ENCODE data around the gene POMP. TPM values are rescaled to one million over a fixed set of nuclear protein-coding genes. Genes with fewer than 3 reads are reported as not detected.

Gene POMP
- total and polyA plus RNA-seq, 2 of the 4 experiments (the other 2 are of a cell fraction), result 60.2 to 68.4 TPM

- no peaks in the 10 kb centered on the region for H3K9me3 ChIP-seq (ENCODE audit: control insufficient read depth, insufficient read depth, low read length)
- ChIA-PET CTCF (interaction anchor here (1.4 kb wide), 1 partner anchor 17 kb away, joined by 3 read pairs; no protein-coding TSS in a partner anchor), POLR2A (ENCODE audit: unreplicated experiment) (no interaction called here)
- no peak overlapping the region for H3K4me2 ChIP-seq (ENCODE audit: low read depth, low read length)
- in situ Hi-C loops (cut with MboI; ENCODE audit: low sequenced_read_pairs) (no loop called here), intact Hi-C loops (cut with micrococcal nuclease) (no loop called here), dilution Hi-C loops (cut with HindIII; ENCODE audit: low sequenced_read_pairs, unreplicated experiment) (no loop called here)
- TF ChIP-seq CEBPB (IDR thresholded peaks at IDR 0.05; ENCODE audit: low read depth, low read length) (no peak), NFE2L2 (IDR thresholded peaks at IDR 0.05; ENCODE audit: low read depth, low read length) (no peak), MXI1 (IDR thresholded peaks at IDR 0.05; ENCODE audit: borderline replicate concordance, low read depth, low read length) (no peak), RAD21 (IDR thresholded peaks at IDR 0.05; ENCODE audit: low read length) (no peak), POLR2A (IDR thresholded peaks at IDR 0.05; ENCODE audit: low read depth, low read length) (no peak), RCOR1 (IDR thresholded peaks at IDR 0.05; ENCODE audit: insufficient replicate concordance, low read length) (no peak), BHLHE40 (IDR thresholded peaks at IDR 0.05; ENCODE audit: low read depth, low read length) (no peak), FOS (IDR thresholded peaks at IDR 0.05; ENCODE audit: low read depth, low read length) (no peak), CHD1 (IDR thresholded peaks at IDR 0.05; ENCODE audit: low read depth, low read length) (no peak), ELK1 (IDR thresholded peaks at IDR 0.05; ENCODE audit: borderline replicate concordance, low read depth, low read length) (no peak)
- TF ChIP-seq, protein P1, sequence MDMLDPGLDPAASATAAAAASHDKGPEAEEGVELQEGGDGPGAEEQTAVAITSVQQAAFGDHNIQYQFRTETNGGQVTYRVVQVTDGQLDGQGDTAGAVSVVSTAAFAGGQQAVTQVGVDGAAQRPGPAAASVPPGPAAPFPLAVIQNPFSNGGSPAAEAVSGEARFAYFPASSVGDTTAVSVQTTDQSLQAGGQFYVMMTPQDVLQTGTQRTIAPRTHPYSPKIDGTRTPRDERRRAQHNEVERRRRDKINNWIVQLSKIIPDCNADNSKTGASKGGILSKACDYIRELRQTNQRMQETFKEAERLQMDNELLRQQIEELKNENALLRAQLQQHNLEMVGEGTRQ (IDR thresholded peaks at IDR 0.05; ENCODE audit: low read depth, low read length), result no peak
- H3K4me1 ChIP-seq (ENCODE audit: control insufficient read depth, insufficient read depth, low read length), result peaks cover 2% of the 10 kb centered on the region; the same call in 1 of the 2 replicates
- H2AK9ac ChIP-seq (replicated peaks; ENCODE audit: low read depth, low read length, poor library complexity), result peak overlapping the region; percentile 14
- peak overlapping the region; percentile 18; the same call in 1 of the 2 replicates for H3K23ac ChIP-seq (ENCODE audit: low read depth, low read length)
- no TSS peak for BruUV-seq (replicated peaks)
- peak overlapping the region; percentile 90 for H2BK20ac ChIP-seq (ENCODE audit: low read depth, low read length)
- no peak for ATAC-seq (ENCODE audit: low read depth)
- H3K9me1 ChIP-seq (ENCODE audit: insufficient read depth, low read length), result 0 out of 2 replicates have a peak, but pooled peaks cover 11% of the 10 kb centered on the region
- H3K4me3 ChIP-seq (ENCODE audit: insufficient read depth, low read depth, low read length), result no peak overlapping the region
- H3K18ac ChIP-seq (ENCODE audit: low read depth, low read length), result peak overlapping the region; percentile 20; the same call in 1 of the 2 replicates
- H2AFZ ChIP-seq (replicated peaks; ENCODE audit: low read length, poor library complexity), result no peak overlapping the region
- H2AK5ac ChIP-seq (ENCODE audit: low read depth, low read length), result peak overlapping the region; percentile 98; the same call in 1 of the 2 replicates
- no peaks in the 10 kb centered on the region for H4K20me1 ChIP-seq (ENCODE audit: insufficient read depth, low read length)
- no CpG with 5 or more reads among the region's 7 CpGs for WGBS, 2 experiments (ENCODE audit: extremely low coverage in 2 of 2, insufficient read length in 1 of 2)
- H4K8ac ChIP-seq (ENCODE audit: low read depth in 2 of 2, low read length in 2 of 2), result peak overlapping the region; percentile 33 to 58; a peak in 3 of 4 replicates
- H2BK15ac ChIP-seq (ENCODE audit: low read depth, low read length), result peak overlapping the region; percentile 98; the same call in 2 of the 3 replicates
- H3K36me3 ChIP-seq (ENCODE audit: control insufficient read depth, insufficient read depth, low read length), result no peaks in the 10 kb centered on the region
- no peaks in the 10 kb centered on the region for H3K79me1 ChIP-seq (ENCODE audit: low read depth in 1 of 2, low read length in 2 of 2)
- H3K9ac ChIP-seq (ENCODE audit: low read depth, low read length), result no peak overlapping the region
- no peaks in the 10 kb centered on the region for H3K27me3 ChIP-seq (ENCODE audit: control insufficient read depth, insufficient read depth, low read length)
- H4K91ac ChIP-seq (ENCODE audit: insufficient read depth, low read depth, low read length), result peak overlapping the region; percentile 91; the same call in 1 of the 2 replicates
- no peak overlapping the region for H4K5ac ChIP-seq (ENCODE audit: low read depth, low read length)
- H3K56ac ChIP-seq (ENCODE audit: extremely low read depth, insufficient read depth, low read length), result no peak overlapping the region
- peak overlapping the region; percentile 94 for H2BK120ac ChIP-seq (ENCODE audit: low read depth, low read length)
- no peak overlapping the region for H2BK5ac ChIP-seq (ENCODE audit: low read depth, low read length, poor library complexity, severe bottlenecking)
- peak; percentile 44 for DNase-seq
- H3K27ac ChIP-seq (ENCODE audit: insufficient read depth, low read length), result no peak overlapping the region
- peak overlapping the region; percentile 88 for H3K4ac ChIP-seq (ENCODE audit: low read depth, low read length)
- H3K14ac ChIP-seq (replicated peaks; ENCODE audit: low read depth, low read length), result peak overlapping the region; percentile 46
These were observed 47.2 kb upstream of the POMP start for GRCh38 chr13:28611654-28612131.

Data from IMR-90 (cell line).